Skin of body (tissue), 2 donors: Measurements from ENCODE around the gene OSGIN1. TPM values are rescaled to one million over a fixed set of nuclear protein-coding genes. Genes with fewer than 3 reads are reported as not detected.

Experiments used
- DNase-seq: peaks from one replicate; lab custom pipeline; 2025; lab: John Stamatoyannopoulos, UW
- total RNA-seq: library from RNA; depleted of rRNA; stranded (reverse); fragments of >200 nt; gene quantifications from one replicate; pipeline ENCODE4 v1.2.3, GENCODE V29; 2014

OSGIN1 gene
- total RNA-seq, 1 donor from 2014 or later: 0.30 TPM

GRCh38 chr16:83926726-83927397 lies 26.2 kb upstream of the OSGIN1 start:
- no peak for DNase-seq

- no peak for DNase-seq
Observed at GRCh38 chr16:83928341-83929055, 24.5 kb upstream of the OSGIN1 start.

- DNase-seq: no peak
Observed at GRCh38 chr16:83929811-83930555, 23.1 kb upstream of the OSGIN1 start.

GRCh38 chr16:83930730-83931500 lies 22.1 kb upstream of the OSGIN1 start:
- no peak for DNase-seq

GRCh38 chr16:83931556-83931955 lies 21.5 kb upstream of the OSGIN1 start:
- DNase-seq: no peak

- DNase-seq: no peak
Observed at GRCh38 chr16:83932304-83932703, 20.7 kb upstream of the OSGIN1 start.

GRCh38 chr16:83932955-83933673 lies 19.9 kb upstream of the OSGIN1 start:
- no peak for DNase-seq

GRCh38 chr16:83933885-83934683 lies 19.0 kb upstream of the OSGIN1 start:
- DNase-seq: no peak

- DNase-seq: no peak
Observed at GRCh38 chr16:83934684-83934977, 18.4 kb upstream of the OSGIN1 start.

GRCh38 chr16:83935005-83935857 lies 17.8 kb upstream of the OSGIN1 start:
- DNase-seq: no peak

GRCh38 chr16:83935858-83936255 lies 17.2 kb upstream of the OSGIN1 start:
- no peak for DNase-seq

- DNase-seq: no peak
Observed at GRCh38 chr16:83936581-83937165, 16.4 kb upstream of the OSGIN1 start.

GRCh38 chr16:83937267-83937666 lies 15.8 kb upstream of the OSGIN1 start:
- DNase-seq: no peak

- no peak for DNase-seq
Observed at GRCh38 chr16:83937922-83938885, 14.8 kb upstream of the OSGIN1 start.

- no peak for DNase-seq
Observed at GRCh38 chr16:83939266-83939855, 13.7 kb upstream of the OSGIN1 start.

- no peak for DNase-seq
Observed at GRCh38 chr16:83940119-83940518, 12.9 kb upstream of the OSGIN1 start.

- no peak for DNase-seq
Observed at GRCh38 chr16:83940630-83941378, 12.2 kb upstream of the OSGIN1 start.
